Neural progenitor cell (in vitro differentiated cells): Measurements from ENCODE around the gene PLXDC2.

Experiments used
- EZH2 ChIP-seq: fragments of 200-600 bp; sonication (generic); IDR thresholded peaks from 2 replicates; pipeline ENCODE4 v1.6.1; 2017; ENCODE audit warnings: antibody characterized with exemption, mild to moderate bottlenecking, moderate library complexity
- EZH2phosphoT487 ChIP-seq: fragments of 200-600 bp; sonication (generic); IDR thresholded peaks from 2 replicates; pipeline ENCODE4 v1.6.1; 2017; ENCODE audit warnings: antibody characterized with exemption
- TF ChIP-seq, protein P1 (sequence below): fragments of 200-600 bp; sonication (generic); IDR thresholded peaks from 2 replicates; pipeline ENCODE4 v1.5.1; 2017; ENCODE audit warnings: antibody characterized with exemption, mild to moderate bottlenecking

DNA sequence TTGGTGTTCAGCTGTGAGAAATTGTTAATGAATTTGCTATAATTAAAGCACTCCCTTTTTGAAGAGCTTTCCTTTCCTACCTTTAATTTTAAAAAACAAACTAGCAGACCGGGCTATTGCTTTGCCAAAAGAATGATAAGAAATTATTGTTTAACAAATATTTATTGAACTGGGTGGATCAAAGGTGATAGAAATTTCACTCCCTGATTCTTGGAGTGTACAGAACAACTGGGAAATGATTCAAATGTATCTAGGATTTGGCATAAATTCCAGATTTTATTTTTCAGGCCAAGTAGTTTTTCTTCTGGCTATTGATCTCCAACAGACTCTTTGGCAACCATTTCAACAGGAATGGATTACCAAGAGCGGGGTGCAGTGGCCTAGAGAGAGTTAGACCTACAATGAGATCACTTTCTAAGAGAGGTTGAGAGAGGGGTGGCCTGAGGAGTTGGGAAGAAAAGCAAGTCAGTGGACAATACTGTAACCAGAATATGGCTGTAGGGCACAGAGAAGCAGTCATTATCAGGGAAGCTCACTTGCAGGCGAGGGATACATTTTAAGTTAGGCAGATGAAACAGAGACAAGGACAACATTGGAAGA, 71.9 kb downstream of the PLXDC2 start:
- TF ChIP-seq, protein P1, sequence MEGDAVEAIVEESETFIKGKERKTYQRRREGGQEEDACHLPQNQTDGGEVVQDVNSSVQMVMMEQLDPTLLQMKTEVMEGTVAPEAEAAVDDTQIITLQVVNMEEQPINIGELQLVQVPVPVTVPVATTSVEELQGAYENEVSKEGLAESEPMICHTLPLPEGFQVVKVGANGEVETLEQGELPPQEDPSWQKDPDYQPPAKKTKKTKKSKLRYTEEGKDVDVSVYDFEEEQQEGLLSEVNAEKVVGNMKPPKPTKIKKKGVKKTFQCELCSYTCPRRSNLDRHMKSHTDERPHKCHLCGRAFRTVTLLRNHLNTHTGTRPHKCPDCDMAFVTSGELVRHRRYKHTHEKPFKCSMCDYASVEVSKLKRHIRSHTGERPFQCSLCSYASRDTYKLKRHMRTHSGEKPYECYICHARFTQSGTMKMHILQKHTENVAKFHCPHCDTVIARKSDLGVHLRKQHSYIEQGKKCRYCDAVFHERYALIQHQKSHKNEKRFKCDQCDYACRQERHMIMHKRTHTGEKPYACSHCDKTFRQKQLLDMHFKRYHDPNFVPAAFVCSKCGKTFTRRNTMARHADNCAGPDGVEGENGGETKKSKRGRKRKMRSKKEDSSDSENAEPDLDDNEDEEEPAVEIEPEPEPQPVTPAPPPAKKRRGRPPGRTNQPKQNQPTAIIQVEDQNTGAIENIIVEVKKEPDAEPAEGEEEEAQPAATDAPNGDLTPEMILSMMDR: no peak
- TF ChIP-seq EZH2 (no peak), EZH2phosphoT487 (no peak)
